ENCODE data around the gene TRIM44. TPM values are rescaled to one million over a fixed set of nuclear protein-coding genes. Genes with fewer than 3 reads are reported as not detected.
A peak's percentile ranks its signal among the peaks of the same experiment; 100 is the strongest.
"Not testable (repeated sequence)": the region's sequence is repeated elsewhere in the genome, so short reads cannot be mapped to it uniquely, and the experiment has no call there.

The TRIM44 gene
- total RNA-seq, 1 experiment from 2014 or later: 60.7 TPM

DNA sequence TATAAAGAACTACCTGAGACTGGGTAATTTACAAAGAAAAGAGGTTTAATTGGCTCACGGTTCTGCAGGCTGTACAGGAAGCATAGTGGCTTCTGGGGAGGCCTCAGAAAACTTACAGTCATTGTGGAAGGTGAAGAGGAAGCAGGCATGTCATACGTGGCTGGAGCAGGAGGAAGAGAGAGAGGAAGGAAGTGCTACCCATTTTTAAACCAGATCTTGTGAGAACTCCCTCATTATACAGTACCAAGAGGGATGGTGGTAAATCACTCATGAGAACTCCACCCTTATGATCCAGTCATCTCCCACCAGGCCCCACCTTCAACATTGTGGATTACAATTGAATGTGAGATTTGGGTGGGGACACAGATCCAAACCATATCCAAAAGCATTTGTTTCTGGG is 53.1 kb downstream of the TRIM44 start:
- DNase-seq (ENCODE audit: low spot score): not testable (repeated sequence)

DNA sequence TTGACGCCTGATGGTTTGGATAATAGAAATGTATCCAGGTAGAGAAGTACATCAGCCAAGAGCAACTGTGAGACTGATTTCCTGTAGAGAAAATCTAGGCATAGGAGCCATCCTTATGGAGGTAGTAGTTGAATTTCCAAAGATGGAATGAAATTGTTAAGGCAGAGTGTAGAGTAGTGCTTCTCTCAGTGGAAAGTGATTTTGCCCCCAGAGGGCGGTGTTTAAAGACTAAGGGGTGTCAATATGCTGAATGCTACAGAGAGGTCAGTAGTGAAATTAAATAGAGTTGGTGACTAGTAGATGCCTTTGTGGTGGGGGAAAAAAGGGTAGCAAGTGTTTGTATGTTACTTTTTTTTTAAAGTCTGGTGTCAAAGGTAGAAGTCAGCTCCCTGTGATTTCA is 54.5 kb downstream of the TRIM44 start:
- DNase-seq (ENCODE audit: low spot score): no peak

DNA sequence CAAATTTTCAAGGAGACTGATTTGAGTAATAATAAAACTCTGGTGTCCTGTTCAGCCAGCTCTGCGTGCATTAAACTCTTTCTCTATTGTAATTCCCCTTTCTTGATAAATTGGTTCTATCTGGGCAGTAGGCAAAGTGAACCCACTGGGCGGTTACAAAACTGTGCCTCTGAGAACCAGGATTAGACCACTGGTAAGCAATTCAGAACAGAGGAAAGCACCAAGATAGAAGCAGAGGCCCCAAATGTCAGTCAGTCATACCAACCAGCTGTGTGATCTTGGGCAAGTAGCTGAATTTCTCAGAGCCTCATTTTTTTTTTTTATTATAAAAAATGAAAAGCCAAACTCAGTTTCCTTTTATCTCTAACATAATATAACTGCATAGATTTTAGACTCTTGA is 54.9 kb downstream of the TRIM44 start:
- no peak for DNase-seq (ENCODE audit: low spot score)

DNA sequence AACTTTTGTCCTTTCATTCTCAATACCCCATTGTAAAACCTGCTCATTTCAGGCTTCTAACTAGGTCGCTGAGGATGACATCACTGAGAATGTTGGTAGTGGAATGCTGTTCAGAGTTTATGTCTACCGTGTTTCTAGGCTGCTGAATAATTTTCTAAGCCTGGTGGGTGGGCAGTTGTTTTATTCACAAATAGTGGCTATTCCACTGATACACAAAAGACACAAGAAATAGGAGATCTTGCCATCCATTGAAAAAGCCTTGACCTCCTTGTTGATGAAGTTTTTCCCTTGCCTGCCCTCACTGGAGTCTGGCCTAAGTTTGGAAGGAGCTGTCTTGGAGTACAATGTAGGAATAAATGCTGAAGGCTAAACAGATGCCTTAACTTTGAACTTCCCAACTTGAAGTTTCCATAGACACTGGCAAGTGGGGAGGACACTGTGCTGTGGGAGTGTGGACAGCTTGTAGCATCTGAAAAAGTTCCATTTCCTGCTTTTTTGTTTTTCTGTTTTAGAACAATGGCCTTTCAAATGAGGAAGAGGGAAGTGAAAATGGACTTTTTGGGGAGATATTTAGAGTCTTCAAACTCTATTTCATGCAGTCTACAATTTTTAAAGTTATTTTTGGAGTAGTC is 59.2 kb downstream of the TRIM44 start:
- DNase-seq (ENCODE audit: low spot score): no peak

DNA sequence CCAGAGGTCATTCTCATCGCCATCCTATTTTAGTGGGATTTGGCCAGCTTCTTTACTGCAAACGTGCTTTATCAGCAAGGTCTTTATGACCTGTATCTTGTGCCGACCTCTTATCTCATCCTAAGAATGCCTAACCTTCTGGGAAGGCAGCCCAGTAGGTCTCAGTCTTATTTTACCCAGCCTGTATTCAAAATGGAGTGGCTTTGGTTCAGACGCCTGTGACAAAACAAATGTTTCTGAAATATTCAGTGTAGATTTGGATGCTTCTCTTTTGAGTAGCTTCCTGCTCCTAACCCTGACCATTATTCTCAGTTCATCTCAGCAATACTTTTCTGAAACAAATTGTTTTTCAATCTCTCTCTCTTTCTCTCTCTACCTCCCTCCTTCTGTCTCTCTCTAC is 60.1 kb downstream of the TRIM44 start:
- no peak for DNase-seq (ENCODE audit: low spot score)

DNA sequence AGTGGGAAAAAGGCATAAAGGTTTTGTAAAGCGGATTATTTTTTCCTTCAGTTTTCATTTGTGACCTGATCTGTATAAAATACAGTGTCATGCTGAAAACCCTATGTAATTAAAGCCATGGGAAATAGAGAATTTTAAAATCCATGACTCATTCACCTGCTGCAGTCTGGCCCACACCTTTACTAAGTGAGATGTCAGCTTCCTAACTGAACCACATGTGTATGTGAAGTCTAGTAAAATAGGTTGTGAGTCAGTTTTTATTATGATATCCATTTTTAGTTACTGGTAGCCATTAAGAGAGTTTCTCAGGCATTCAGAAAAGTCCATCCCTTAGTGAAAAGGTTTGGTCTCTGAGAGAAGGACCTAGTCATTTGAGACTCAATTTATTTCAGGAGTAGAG is 60.9 kb downstream of the TRIM44 start:
- DNase-seq (ENCODE audit: low spot score): no peak

DNA sequence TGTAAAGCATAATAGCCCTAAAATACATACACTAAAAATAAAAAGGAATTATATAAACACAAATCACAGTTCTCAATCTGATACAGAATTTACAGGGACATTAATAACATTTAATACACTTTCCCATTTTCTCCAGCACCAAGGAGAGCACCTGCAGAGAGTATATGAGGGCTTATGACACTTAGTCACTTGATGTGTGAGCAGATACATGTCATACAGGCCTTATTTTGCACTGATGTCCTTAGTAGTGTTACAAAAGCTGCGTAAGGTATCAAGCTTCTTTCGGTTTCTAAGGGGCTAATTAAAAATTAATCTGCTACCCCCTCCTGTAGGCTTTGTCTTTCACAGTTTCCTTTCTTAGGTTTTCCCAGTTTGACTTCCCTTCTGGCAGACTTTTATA is 61.3 kb downstream of the TRIM44 start:
- no peak for DNase-seq (ENCODE audit: low spot score)

DNA sequence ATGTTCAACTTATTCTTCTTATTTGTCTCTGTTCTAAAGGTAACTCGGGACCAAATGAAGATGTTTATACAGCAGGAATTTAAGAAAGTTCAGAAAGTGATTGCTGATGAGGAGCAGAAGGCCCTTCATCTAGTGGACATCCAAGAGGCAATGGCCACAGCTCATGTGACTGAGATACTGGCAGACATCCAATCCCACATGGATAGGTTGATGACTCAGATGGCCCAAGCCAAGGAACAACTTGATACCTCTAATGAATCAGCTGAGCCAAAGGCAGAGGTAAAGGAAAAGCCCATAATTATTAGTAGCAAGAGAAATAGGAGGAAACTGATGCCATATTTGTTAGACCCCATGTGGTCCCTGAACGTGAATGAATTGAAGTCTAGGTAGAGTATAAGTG is 63.3 kb downstream of the TRIM44 start:
- DNase-seq (ENCODE audit: low spot score): peak; percentile 62

DNA sequence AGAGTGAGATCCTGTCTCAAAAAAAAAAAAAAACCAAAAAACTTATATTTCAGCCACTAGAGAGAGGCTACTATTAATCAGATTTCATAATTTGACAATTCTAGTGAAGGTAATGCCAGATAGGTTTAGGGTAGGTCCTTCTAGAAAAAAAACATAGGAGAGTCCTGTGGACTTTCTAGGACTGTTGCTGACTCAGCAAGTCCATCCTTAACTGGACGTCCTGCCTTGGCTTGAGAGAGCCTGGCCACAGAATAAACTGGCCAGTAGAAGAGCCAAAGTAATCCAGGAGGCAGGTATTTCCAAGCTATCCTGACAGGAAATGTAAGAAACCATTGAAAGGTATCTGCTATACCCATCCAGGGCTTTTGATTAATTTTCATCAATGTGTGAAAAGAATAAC is 64.6 kb downstream of the TRIM44 start:
- DNase-seq (ENCODE audit: low spot score): no peak

DNA sequence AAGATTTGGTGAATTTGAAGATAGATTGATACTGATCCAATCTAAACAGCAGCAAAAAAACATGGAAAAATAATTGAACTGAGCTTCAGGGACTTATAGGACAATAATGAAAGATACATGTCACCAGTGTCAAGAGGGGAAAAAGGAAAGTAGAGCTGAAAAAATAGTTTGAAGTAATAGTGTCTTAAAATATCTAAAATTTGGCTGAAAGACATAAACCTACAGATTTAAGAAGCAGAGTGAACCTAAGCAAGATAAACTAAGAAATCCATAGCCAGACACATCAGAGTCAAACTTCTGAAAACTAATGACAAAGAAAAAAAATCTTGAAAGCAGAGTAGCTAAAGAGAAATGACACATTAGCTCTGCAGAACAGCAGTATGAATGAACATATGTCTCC is 67.7 kb downstream of the TRIM44 start:
- DNase-seq (ENCODE audit: low spot score): no peak

DNA sequence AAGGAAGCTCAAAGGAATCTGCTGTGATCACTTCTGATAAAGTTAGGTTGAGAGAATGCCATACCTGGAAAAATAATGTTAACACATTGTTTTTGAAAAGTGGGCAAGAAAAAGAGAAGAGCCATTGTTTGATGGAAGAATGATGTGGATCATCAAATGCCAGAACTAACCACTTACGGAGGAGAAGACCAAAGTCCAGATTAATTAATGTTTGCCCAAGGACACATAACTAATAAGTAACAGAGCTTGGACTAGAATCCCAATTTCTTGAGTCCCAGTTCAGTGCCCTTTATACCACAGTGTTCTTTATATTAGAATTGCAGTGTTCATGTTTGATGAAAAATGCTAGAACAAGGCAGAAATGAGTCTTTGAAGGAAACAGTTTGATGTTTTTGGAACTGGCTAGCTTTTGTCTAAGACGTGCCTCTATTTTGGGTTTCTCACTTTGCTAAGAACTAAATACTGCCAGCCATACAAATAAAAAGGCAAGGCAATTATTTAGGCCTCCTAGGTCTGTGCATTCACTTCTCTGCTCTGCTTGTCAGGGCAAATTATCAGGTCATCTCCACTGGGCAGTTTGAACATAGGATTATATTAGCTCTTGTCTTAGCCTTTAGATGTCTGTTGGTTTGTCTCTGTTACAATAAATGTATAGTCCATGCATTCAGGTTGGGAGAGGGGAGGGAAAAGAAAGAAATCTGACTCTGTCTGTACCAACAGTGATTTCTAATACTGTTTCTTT is 72.3 kb downstream of the TRIM44 start:
- DNase-seq (ENCODE audit: low spot score): no peak

DNA sequence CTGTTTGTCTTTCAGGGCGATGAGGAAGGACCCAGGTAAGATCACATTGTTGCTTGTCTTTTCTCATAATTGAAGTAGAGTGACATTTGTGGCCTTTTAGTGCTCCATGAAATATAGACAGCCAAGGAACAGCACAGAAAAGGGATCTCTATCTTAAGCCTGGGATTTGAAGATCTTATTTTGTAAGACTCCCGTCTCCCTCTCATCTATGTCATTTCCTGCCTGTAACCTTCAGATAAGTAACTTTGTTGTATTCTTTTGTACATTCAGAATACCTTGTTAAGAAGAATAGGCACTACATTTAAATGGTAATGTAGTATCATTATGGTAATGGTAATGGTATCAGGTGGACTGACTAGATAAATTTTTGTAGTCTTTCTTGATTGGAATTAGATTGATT is 72.8 kb downstream of the TRIM44 start:
- no peak for DNase-seq (ENCODE audit: low spot score)

DNA sequence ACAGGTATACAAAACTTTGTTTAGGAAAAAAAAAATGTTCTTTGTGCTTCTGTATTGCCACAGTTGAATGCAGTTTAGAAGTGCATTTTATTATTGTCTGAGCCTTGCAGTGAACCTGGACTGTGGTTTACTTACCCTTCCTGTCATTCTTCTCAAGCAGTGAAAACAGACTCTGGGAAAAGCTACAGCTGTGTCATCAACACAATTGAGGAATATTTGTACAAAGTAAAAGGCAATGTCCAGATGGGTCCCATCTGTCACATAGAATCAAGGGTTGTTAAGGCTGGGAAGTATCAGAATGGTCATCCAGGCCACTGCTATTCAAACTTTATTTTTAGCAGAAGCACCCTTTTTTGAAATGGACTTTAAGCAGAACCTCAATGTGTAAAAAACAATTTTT is 73.3 kb downstream of the TRIM44 start:
- DNase-seq (ENCODE audit: low spot score): no peak

DNA sequence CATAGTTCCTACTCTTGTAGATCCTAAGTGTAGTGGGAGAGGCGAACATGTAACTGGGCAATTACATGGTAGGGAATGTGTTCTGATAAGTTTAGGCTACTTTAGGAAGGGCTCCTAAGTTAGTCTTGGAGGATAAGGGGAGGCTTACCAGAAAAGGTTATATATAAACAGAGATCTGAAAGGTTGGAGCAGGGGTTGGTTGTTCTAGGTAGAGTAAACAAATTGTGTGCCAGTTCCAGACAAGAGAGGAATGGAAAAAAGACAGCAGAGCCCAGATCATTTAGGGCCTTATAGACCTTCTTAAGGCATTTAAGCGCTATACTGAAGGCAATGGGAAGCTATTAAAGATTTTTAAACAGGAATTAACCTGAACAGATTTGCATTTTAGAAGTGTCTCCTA is 74.4 kb downstream of the TRIM44 start:
- DNase-seq (ENCODE audit: low spot score): no peak

DNA sequence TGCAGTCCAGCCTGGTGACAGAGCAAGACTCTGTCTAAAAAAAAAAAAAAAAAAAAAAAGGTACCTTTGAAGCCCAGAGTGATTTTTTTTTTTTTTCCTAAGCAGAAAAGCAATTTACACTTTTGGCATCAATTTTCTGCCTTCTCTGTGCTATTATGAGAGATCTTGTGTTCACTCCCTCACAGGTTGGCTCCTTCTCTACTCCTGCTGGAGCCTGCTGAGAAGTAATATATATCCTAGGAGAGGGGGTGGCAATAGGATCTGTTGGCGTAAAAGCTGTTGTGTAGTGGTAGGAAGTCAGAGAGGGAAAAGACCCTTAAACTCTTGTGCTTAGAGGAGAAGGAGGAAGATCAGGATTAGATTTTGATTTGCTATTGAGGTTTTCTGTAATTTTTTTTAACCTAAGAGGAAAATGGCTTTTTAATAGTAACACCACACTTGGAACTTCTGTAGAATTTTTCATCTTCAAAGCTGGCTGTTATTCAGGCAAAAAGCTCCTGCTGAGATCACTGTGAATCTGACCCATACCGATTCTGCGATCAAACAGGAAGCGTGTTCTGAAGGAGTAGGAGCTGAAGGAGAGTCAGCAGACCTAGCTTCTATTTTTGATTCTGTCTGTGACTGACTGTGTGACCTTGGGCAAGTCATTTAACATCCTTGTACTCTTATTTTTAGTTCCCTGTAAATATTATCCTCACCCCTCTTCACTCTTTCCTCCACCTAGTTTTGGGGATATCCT is 77.7 kb downstream of the TRIM44 start:
- no peak for DNase-seq (ENCODE audit: low spot score)

DNA sequence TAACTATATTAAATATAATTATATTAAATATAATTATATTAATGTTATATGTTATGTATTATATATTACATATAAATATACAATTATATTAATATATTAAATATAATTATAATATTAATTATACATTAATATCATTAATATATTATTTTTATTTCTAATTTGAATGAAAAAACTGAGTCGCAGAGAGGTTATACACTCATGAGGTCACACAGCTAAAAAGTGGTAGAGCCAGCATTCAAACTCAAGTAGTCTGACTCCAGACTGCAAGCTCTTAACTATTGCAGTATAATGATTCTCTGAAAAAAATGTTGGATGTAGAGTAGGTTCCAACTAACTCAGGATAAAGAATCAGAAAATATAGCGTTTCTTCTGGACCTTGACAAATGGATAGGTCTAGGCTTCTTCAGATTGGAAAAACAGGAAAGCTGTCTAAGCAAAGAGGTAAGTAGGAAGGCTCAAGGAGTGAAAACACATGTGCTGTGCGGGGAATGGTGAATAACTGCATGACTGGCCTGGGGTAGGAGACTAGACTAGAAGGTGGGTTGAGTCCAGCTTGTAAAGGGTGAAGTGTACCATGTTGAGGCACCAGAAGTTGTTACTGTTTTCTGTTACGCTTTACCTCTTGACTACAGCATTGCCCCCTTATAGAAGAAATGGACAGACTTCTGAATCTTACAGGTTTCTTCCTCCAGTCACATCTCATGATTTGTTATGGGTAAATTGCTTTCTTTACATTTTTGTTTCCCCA is 80.3 kb downstream of the TRIM44 start:
- DNase-seq (ENCODE audit: low spot score): no peak

DNA sequence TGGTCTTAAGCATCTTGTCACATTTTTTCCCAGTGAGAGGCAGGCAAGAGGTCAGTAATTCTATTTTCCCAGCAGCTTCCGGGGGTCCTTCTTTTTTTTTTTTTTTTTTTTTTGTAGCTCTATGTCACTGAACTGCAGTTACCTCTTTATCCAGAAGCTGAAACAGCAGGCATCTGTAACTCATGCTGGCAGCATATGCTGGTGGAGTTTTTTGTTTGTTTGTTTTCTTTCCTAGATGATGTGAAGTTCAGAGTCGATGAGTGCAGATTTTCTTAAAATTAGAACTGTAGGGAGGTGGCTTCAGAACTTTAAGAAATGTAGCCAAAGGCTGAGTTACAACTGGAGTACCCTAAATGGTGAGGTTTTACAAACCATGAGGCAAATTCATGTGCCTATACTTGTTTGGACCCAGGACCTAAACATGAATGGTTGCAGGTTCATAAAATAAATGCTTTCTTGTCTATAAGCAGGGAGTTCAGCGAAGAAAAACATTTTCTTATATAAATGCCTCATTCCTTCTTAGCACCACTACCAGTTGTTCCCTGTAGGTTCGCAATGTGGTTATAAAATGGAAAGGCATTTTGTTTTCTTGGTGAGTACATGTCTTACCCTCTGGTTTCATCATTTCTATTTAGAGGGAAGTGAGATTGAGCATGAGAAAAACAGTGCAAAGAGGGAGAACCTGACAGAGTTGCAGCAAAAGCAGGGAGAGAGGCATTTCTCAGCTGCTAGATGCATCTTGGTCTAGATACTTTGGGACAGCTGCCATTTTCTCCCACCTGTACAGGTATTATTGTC is 84.0 kb downstream of the TRIM44 start:
- DNase-seq (ENCODE audit: low spot score): no peak

DNA sequence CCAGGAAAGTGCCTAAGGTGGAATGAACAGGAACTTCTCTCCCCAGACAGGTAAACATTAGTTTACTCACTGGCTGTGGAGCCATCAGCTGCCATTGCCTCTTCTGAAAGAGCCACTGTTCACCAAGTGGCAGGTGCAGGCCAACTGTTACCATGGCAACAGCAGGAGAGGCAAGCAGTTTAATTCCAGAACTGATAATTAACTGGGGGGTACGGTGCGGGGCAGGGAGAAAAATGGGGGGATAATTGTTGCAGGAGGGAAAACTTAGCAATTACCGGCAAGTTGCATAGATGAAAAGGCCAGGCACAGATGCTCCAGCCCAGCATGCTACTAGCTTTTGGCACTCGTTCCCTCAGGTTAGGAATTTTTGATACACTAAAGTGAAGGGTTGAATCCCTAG is 85.1 kb downstream of the TRIM44 start:
- DNase-seq (ENCODE audit: low spot score): no peak

DNA sequence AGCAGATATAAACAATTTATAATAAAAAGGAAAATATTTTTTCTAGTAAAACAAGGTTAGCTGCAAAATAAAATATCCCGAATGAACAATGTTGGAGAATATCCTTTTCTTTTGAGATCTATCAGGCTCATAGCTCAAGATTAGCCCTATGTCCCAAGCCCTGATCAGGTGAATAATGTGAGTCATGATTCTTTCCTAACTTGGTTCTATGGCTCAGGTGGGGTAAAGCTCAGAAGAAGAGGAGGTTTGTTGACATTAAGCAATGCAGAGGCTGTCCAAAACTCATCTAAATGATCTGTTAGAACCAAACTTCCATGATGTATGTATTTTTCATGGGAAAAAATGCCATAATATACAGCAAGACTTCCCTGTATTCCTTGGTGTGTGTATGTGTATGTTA is 86.1 kb downstream of the TRIM44 start:
- DNase-seq (ENCODE audit: low spot score): no peak

DNA sequence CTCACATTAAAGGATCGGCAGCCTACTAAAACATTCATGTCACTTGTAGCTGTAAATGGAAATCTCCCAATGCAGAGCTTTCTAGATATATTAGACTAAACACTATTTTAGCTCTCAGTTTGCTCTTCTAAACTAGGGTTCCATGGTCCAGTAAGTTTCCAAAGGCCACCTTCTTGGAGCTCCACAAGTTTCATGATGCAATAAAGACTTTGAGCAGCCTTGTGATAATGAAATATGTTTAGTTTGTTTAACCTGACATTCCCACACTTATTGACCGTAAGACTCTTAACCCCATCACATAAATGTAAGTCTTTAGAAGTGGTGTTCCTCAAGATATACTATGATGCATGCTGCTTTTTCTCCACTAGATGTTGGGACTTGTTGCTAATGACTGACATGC is 87.7 kb downstream of the TRIM44 start:
- no peak for DNase-seq (ENCODE audit: low spot score)

DNA sequence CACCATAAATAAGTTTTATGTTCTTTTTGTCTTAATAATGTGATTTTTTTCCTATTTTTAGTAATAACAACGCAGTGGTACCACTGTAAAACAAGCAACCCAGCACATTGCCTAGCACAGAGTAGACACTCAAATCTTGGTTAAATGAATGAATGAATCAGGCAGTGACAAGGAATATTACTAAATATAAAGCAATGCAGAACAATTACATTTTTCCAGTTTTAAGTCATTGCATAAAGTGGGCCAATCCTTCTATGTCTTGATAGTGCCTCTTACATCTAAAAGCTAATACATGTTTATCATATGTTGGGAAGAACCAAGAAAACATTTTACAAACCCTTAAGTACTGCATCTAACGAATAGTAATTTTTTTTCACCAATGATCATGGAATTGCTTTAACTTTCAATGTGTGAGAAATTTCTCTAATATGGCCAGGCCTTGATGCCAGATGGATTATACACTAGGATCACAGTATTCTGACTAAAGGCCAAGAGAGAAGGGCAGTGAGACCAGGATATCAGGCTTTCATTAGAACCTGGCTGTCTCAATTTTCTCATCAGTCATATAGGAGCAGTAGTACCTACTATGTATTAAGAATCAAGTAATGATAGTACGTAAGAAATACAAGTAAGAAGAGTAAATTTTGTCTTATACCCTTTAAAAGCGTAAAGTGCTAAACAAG is 88.5 kb downstream of the TRIM44 start:
- no peak for DNase-seq (ENCODE audit: low spot score)

Data from H4 (cell line).